ENCODE results near the gene DAND5.
A peak's percentile ranks its signal among the peaks of the same experiment; 100 is the strongest.

DAND5 gene

DNA sequence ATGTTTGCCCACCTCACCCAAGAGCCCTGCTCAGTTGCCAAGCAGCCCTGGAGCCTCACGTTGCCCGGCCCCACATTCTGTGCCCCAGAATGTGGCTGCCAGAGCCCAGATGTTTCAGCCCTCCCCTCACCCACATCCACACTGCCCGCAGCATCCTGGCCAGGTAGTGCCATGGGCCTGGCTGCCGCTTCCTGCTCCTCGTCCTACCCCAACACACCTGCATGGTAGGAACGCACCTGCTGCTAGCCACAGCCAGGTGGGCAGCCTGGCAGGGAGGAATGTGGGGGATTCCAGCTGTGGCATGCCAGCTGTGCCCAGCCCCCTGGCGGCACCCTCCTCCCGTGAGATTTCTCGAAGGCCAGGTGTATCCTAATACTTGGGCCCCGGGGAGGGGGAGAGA, 18.4 kb downstream of the DAND5 start:
- Mint-ChIP-seq H3K27ac (no peak overlapping the region), H3K4me1 (ENCODE audit: low read depth) (no peaks in the 10 kb centered on the region), H3K36me3 (ENCODE audit: low read depth) (no peaks in the 10 kb centered on the region), H3K27me3 (no peaks in the 10 kb centered on the region), H3K9me3 (no peaks in the 10 kb centered on the region), H3K4me3 (no peak overlapping the region)
- DNase-seq: no peak

DNA sequence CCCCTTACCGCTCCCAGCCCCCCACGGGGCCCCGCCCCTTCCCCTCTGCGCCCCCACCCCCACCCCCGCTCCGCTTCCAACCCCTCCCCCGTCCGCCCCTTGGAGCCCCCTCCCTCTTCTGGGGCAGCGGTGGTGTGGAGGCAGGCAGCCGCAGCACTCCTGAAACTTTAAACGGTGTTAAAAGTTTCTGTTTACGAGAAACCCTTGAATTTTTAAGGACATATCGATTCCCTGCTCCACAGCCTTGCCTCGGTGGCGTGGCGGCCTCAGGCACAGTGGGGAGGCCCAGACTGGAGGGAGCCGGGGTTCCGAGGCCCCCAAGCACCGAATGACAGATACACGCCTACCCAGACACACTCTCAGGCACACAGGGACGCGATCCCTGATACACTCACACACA, 21.1 kb downstream of the DAND5 start:
- no peak overlapping the region for H3K4me3 Mint-ChIP-seq
- peaks cover 6% of the 10 kb centered on the region for H3K4me1 Mint-ChIP-seq (ENCODE audit: low read depth)
- no peaks in the 10 kb centered on the region for H3K9me3 Mint-ChIP-seq
- peaks cover 12% of the 10 kb centered on the region for H3K27me3 Mint-ChIP-seq
- DNase-seq: no peak
- peaks cover 2% of the 10 kb centered on the region for H3K36me3 Mint-ChIP-seq (ENCODE audit: low read depth)
- no peak overlapping the region for H3K27ac Mint-ChIP-seq

DNA sequence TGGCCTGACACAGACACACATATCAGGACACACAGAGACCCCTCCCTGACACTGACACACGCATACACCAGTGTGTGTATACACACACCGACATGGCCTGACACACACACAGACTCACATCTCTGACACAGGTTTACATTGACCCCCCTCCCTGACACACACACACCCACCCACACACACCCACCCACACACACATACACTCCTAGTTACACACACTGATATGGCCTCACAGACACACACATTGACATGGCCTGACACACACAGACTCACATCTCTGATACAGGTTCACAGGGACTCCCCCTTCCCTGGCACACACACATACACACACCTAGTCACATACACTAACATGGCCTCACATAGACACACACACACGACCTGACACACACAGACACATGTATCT, 21.5 kb downstream of the DAND5 start:
- H3K4me3 Mint-ChIP-seq: no peak overlapping the region
- peaks cover 2% of the 10 kb centered on the region for H3K36me3 Mint-ChIP-seq (ENCODE audit: low read depth)
- H3K9me3 Mint-ChIP-seq: no peaks in the 10 kb centered on the region
- H3K4me1 Mint-ChIP-seq (ENCODE audit: low read depth): peaks cover 6% of the 10 kb centered on the region
- peaks cover 12% of the 10 kb centered on the region for H3K27me3 Mint-ChIP-seq
- H3K27ac Mint-ChIP-seq: no peak overlapping the region
- DNase-seq: no peak

DNA sequence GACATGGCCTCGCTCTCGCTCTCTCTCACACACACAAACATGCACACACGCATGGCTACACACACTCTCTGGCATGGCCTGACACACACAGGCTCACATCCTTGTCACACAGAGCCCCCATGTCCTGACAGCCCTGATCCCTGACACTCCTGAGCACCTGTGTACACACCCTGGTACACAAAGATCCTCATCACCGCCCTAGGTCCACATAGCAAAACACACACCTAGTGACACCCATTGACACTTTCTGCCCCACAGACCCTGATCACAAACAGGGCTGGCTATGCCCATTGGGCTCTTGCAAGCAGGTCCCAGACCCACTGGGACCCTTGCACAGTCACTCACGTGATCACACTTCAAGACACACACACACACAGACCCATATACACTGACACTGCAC, 21.9 kb downstream of the DAND5 start:
- Mint-ChIP-seq H3K27me3 (peaks cover 14% of the 10 kb centered on the region), H3K27ac (no peak overlapping the region), H3K4me1 (ENCODE audit: low read depth) (peaks cover 8% of the 10 kb centered on the region), H3K4me3 (no peak overlapping the region), H3K36me3 (ENCODE audit: low read depth) (peaks cover 2% of the 10 kb centered on the region), H3K9me3 (no peaks in the 10 kb centered on the region)
- no peak for DNase-seq

DNA sequence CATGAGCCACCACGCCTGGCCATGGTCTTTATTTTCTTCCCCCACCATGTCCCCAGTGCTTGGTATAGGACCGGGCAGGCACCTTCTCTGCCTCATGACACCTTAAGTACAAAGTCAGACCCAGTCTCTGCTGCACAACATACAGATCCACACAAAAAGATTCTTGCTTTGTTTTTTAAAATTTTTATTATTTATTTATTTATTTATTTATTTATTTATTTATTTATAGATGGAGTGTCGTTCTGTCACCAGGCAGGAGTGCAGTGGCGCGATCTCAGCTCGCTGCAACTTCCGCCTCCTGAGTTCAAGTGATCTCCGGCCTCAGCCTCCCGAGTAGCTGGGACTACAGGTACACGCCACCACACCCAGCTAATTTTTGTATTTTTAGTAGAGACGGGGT, 23.4 kb downstream of the DAND5 start:
- no peak overlapping the region for H3K4me3 Mint-ChIP-seq
- no peaks in the 10 kb centered on the region for H3K9me3 Mint-ChIP-seq
- H3K27me3 Mint-ChIP-seq: peaks cover 16% of the 10 kb centered on the region
- peaks cover 2% of the 10 kb centered on the region for H3K36me3 Mint-ChIP-seq (ENCODE audit: low read depth)
- H3K4me1 Mint-ChIP-seq (ENCODE audit: low read depth): peaks cover 11% of the 10 kb centered on the region
- no peak overlapping the region for H3K27ac Mint-ChIP-seq
- DNase-seq: no peak

DNA sequence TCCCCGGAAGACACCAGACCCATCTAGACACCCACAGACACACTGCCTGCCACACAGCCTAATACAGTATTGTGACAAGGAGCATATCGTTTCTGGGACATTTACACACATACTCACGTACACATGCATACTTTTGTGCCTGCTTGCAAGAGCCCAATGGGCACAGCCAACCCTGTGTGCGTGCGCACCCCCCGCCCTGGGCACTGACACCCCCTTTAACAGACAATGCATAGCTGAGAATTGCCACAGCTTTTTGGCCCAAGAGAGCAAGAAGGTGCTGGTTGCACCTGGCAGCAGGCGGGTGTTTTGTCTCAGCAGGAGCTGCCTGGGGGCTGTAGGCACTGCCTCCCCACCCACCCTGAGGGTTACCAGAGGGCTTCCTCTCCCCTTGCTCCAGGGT, 24.2 kb downstream of the DAND5 start:
- DNase-seq: no peak
- Mint-ChIP-seq H3K4me1 (ENCODE audit: low read depth) (peaks cover 11% of the 10 kb centered on the region), H3K4me3 (no peak overlapping the region), H3K27ac (no peak overlapping the region), H3K36me3 (ENCODE audit: low read depth) (peaks cover 2% of the 10 kb centered on the region), H3K9me3 (no peaks in the 10 kb centered on the region), H3K27me3 (peaks cover 16% of the 10 kb centered on the region)

DNA sequence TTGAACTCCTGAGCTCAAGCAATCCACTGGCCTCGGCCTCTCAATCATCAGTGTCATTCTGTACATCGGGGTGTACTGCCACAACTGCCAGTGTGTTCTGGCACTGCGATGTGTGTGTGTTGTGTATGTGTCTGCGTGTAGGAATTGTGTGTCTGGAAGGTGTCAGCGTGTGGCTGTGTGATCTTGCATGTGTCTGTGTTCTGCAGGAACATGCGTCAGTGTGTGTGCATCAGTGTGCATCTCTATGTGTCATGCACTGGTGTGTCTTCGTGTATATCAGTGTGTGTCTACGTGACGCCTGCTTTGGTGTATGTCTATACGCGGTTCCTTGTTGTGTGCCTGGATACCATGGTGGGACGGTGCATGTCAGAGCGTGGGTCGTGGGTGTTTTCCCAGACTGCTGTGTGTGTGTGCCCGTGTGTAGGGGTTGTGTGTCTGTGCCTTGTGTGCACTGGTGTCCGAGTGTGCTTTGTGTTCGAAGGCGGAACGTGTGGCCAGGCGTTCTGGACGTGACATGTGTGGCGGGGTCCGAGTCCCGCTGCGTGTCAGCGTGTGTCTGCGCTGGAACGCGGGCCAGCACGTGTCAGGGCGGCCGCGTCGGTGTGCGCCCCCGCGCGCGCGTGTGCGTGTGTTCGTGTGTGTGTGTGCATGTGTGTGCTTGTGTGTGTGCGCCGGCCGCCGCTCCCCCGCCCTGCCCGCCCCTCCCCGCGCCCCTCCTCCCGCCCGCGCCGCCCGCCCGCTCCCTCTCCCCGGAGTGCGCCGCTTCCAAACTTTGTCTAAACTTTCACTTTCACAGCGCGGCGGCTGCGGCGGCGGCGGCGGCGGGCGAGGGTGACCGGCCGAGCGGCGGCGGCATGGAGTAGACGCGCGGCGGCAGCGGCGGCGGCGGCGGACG, 25.6 kb downstream of the DAND5 start, which contains the start of gene NFIX:
TSS of gene NFIX (plus strand) at position 775 of the 895 bp plus-strand sequence. CDS start 363 bp downstream, outside the sequence.
- peak within 1 kb of the TSS; percentile 81 for H3K27ac Mint-ChIP-seq
- peak; percentile 75 for DNase-seq
- peak within 1 kb of the TSS; percentile 78 for H3K4me3 Mint-ChIP-seq
- H3K4me1 Mint-ChIP-seq (ENCODE audit: low read depth): peaks cover 11% of the 10 kb centered on the region
- H3K27me3 Mint-ChIP-seq: peaks cover 16% of the 10 kb centered on the region
- H3K9me3 Mint-ChIP-seq: no peaks in the 10 kb centered on the region
- peaks cover 2% of the 10 kb centered on the region for H3K36me3 Mint-ChIP-seq (ENCODE audit: low read depth)

DNA sequence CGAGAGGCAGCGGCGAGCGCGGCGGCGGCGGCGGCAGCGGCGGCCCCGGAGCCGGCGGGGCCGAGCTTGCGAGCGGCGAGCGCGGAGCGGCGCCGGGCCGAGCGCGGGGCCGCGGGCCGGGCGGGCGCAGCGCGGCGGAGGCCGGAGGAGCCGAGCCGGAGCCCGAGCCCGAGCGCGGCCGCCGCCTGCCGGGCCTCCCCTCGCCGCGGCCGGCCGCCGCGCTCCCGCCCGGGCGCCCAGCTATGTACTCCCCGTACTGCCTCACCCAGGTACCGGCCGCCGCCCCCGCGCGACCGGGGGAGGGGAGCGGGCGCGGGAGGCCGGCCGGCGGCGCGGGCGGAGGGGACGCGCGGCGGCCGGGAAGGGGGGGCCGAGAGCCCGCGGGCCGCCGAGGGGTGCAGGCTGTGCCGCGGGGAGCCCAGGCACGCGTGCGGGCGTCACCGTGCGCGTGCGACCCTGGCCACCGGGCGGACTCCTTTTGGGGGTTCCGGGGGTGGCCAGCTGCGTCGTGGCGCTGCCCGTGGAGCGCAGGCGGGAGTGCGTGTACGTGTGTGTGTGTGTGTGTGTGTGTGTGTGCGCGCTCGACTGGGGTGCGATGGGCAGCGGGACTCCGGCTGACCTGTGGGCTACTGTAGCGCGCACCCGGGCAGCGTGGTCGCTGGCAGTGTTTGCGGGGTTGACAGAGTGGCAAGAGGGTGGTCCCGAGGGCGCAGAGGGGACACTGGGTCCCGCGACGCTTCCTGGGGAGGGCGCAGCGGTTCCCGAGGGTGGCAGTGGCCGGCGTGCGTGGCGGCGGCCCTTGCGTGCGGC, 26.4 kb downstream of the DAND5 start:
- Mint-ChIP-seq H3K4me3 (peak overlapping the region; percentile 78), H3K4me1 (ENCODE audit: low read depth) (peaks cover 11% of the 10 kb centered on the region), H3K9me3 (no peaks in the 10 kb centered on the region), H3K36me3 (ENCODE audit: low read depth) (peaks cover 2% of the 10 kb centered on the region), H3K27ac (peak overlapping the region; percentile 50), H3K27me3 (peaks cover 16% of the 10 kb centered on the region)
- peak; percentile 55 for DNase-seq

DNA sequence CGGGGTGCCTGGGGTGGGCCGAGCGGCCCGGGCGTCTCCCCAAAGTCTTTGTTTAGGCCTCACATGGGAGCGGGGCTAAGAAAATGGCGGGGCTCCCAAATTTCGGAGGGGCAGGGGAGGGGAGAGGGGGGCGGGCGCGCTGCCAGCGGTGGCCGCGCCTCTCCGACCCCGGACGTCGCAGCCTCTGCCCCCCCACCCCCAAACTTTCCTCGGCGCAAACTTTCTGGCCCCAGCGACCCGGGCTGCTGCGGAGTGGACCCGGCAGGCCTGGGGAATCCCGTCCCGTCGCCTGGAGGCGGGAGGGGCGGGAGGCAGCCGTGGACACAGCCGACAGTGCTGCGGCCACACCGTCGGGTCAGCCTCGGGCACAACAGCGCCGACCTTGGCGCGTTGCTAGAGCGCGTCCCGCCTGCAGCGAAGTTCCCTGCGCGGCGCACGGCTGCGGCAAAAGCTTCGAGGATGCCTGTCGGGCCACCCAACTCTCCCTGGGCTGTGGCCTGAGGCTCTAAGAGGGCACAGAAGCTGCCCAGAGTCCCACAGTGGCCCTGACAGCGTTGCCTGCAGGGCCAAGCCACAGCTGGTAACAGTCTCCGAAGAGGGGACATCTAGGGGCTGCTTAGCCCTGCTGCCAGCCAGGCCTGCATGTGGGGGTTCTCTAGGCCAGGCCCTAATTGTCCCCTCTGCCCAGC, 27.2 kb downstream of the DAND5 start:
- H3K27ac Mint-ChIP-seq: no peak overlapping the region
- peaks cover 11% of the 10 kb centered on the region for H3K4me1 Mint-ChIP-seq (ENCODE audit: low read depth)
- H3K4me3 Mint-ChIP-seq: peak overlapping the region; percentile 63
- H3K27me3 Mint-ChIP-seq: peaks cover 16% of the 10 kb centered on the region
- no peaks in the 10 kb centered on the region for H3K9me3 Mint-ChIP-seq
- H3K36me3 Mint-ChIP-seq (ENCODE audit: low read depth): peaks cover 2% of the 10 kb centered on the region
- DNase-seq: no peak

DNA sequence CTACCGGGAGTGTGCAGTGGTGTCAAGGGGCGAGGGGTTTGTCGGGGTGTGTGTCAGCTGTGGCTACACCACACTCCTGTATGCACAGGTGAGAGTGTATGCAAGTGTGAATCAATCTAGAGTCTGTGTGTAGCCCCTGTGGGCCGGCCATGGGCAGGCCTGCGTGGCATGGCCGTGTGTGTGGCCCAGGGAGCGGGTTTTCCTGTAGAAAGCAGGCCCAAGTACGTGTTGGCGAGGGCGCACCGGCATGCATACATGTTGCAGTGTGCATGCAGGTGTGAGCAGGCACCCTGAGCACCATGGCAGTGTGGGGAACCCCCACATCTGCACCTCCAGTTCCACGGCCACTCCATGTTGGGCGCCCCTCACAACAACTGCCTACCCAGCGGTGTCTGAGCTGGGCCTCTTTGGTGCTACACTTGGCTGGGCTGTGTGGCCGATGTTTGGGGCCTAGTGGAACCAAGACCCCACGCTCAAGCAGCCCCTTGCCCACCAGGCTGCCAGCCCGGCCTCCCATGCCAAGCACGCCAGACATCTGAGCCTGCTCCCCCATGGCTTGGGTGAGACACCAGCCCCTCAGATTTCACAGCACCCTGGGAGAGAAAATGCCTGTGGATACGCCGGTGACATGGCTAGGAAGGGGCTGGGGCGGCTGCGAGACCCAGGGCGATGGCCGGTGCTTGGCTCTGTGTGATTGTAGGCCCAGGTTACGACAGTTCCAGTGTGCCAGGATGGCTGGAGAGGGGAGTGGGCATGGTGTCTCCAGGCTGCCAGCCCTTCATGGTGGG, 28.0 kb downstream of the DAND5 start:
- no peak overlapping the region for H3K27ac Mint-ChIP-seq
- peaks cover 16% of the 10 kb centered on the region for H3K27me3 Mint-ChIP-seq
- peak overlapping the region; percentile 63 for H3K4me3 Mint-ChIP-seq

DNA sequence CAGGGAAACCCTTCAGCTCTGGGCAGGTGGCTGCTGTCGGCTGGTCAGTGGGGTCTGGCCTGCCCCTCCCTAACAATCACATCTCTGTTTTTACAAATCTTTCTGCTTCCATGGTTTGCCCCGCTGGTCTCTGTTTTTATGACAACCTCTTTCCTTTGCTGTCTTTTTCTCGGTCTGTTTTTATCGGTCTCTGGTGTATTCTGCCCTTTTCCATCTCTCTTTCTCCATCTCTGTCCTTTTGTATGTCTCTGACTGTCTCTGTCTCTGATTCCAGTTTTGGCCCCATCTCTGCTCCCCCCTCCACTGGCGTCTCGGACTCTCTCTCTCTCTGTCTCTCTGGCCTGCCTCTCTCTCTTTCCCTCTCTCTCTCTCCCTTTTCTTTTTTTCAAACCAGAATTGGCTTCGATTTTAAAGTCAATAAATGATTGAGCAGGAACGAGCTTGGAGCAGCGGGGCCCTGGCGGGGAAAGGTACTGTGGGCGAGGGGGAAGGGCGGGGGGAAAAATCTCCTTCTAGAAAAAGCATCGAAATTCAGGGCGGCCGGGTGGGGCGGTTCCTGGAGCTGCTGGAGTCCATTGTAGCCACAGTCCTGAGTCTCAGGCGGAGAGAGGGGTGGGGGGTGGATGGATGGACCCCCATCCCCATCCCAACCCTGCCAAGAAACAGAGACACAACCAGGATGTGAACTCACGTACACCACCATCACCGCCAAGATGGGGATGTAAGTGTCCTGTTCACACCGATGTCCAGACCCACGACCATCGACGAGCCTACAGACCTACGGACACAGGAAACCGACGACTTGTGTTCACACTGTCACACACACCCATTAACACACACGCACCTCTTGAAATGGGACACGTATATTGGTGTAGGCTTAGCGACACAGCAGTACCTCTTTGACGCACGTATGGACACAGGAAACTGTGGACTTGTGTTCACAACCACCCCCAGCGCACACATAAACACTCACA, 28.9 kb downstream of the DAND5 start:
- DNase-seq: no peak
- H3K27me3 Mint-ChIP-seq: peaks cover 16% of the 10 kb centered on the region
- H3K27ac Mint-ChIP-seq: no peak overlapping the region
- H3K4me1 Mint-ChIP-seq (ENCODE audit: low read depth): peaks cover 11% of the 10 kb centered on the region
- no peaks in the 10 kb centered on the region for H3K9me3 Mint-ChIP-seq
- H3K36me3 Mint-ChIP-seq (ENCODE audit: low read depth): peaks cover 2% of the 10 kb centered on the region
- no peak overlapping the region for H3K4me3 Mint-ChIP-seq

More for the DNA sequence above, 28.0 kb downstream of the DAND5 start:
- peaks cover 11% of the 10 kb centered on the region for H3K4me1 Mint-ChIP-seq (ENCODE audit: low read depth)
- H3K9me3 Mint-ChIP-seq: no peaks in the 10 kb centered on the region
- peaks cover 2% of the 10 kb centered on the region for H3K36me3 Mint-ChIP-seq (ENCODE audit: low read depth)
- DNase-seq: no peak

DNA sequence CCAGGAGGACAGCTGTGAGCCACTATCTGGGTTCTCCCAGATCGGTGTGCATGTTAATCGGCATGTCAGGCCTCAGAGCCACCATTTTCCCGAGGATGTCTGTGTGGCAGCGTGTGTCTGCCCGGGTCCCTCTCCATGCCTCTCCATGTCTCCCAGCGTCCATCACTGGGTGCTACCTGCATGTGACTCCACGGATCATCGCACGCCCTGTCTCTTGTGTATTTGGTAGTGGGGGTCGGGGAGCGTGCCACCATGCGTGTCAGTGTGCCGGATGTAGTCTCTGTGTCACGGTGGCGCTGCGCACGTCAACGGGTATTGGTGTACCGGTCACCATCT, 31.8 kb downstream of the DAND5 start:
- no peak for DNase-seq
- peaks cover 3% of the 10 kb centered on the region for H3K27me3 Mint-ChIP-seq
- no peak overlapping the region for H3K27ac Mint-ChIP-seq
- no peaks in the 10 kb centered on the region for H3K36me3 Mint-ChIP-seq (ENCODE audit: low read depth)
- H3K4me1 Mint-ChIP-seq (ENCODE audit: low read depth): peaks cover 3% of the 10 kb centered on the region
- H3K4me3 Mint-ChIP-seq: no peak overlapping the region
- no peaks in the 10 kb centered on the region for H3K9me3 Mint-ChIP-seq

DNA sequence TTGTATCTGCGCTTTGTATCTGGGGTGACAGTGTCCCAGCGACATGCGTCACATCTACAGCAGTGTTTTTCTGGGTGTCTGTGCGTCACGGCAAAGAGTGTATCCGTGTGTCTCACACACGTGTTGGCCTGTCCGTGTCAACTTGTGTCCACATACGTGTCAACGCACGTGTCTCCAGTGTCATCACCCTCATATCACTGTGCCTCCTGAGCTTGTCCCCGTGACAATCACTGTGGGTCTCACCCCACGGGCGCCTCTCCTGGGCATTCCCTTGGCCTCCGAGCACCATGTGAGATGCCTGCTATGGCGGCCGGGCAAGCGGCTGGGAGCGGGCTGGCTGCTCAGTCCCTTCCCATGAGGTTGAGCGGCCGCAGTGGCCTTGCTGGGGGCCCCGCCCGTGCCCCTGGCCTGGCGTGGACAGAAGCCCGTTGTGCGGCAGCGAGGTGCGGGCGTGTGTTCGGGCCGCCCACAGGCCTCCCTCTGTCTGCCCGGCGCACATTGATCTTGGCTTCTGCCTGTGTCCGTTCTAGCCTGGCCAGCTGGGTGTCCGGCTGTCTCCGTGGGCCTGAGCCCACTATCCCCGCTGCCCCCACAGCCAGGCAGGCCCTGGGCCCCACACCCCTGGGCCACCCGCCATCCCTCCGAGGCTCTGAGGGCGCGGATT, 32.3 kb downstream of the DAND5 start:
- H3K27ac Mint-ChIP-seq: no peak overlapping the region
- H3K4me1 Mint-ChIP-seq (ENCODE audit: low read depth): peaks cover 3% of the 10 kb centered on the region
- no peak overlapping the region for H3K4me3 Mint-ChIP-seq
- no peaks in the 10 kb centered on the region for H3K36me3 Mint-ChIP-seq (ENCODE audit: low read depth)
- peaks cover 2% of the 10 kb centered on the region for H3K27me3 Mint-ChIP-seq
- H3K9me3 Mint-ChIP-seq: no peaks in the 10 kb centered on the region
- DNase-seq: no peak
